HEK293 (cell line): ENCODE data around the gene TMEM114.
A peak's percentile ranks its signal among the peaks of the same experiment; 100 is the strongest.

ENCODE experiments used
- CTCF ChIP-seq: fragments of 450-650 bp; formaldehyde crosslinking; IDR thresholded peaks from 2 replicates; pipeline ENCODE4 v1.5.1; 2016; ENCODE audit warnings: missing biosample characterization, missing genetic modification characterization
- ZNF292 ChIP-seq: fragments of 450-650 bp; formaldehyde crosslinking; IDR thresholded peaks from 2 replicates; pipeline ENCODE4 v1.5.1; 2016; ENCODE audit warnings: low read depth, missing biosample characterization, missing genetic modification characterization, borderline replicate concordance

- no peak for TF ChIP-seq ZNF292 (tag by site-specific recombination)
- TF ChIP-seq CTCF (tag by site-specific recombination), result peak; percentile 97
These were observed 22.7 kb downstream of the TMEM114 start for GRCh38 chr16:8567355-8568230.
